ENCODE results near the gene TMIE. TPM values are rescaled to one million over a fixed set of nuclear protein-coding genes. Genes with fewer than 3 reads are reported as not detected.

TMIE gene
- total and polyA plus RNA-seq, 9 of the 15 experiments (the other 6 are each of a cell fraction or from before 2014, with no cell fraction given) = not detected

- no peak for ATAC-seq
- no peak for TF ChIP-seq ZNF445 (CRISPR knock-in tag; IDR thresholded peaks at IDR 0.05; ENCODE audit: low read depth)
- no peak for TF ChIP-seq NFYB (IDR thresholded peaks at IDR 0.05; ENCODE audit: extremely low read depth, insufficient read length)
- no peak for TF ChIP-seq ZNF384 (IDR thresholded peaks at IDR 0.05; ENCODE audit: low read depth, low read length)
- no peak for TF ChIP-seq MIER1 (IDR thresholded peaks at IDR 0.05; ENCODE audit: low read depth)
- TF ChIP-seq TRIM25 (IDR thresholded peaks at IDR 0.05; ENCODE audit: borderline replicate concordance) = no peak
- no peak for TF ChIP-seq HMG20B (CRISPR knock-in tag; IDR thresholded peaks at IDR 0.05)
- TF ChIP-seq IRF2 (CRISPR knock-in tag; IDR thresholded peaks at IDR 0.05) = no peak
- TF ChIP-seq CTCFL (IDR thresholded peaks at IDR 0.05; ENCODE audit: borderline replicate concordance, insufficient read depth, low read depth, low read length, poor library complexity, severe bottlenecking) = no peak
- no peak for TF ChIP-seq ZNF3 (CRISPR knock-in tag; IDR thresholded peaks at IDR 0.05)
- TF ChIP-seq, protein P1, sequence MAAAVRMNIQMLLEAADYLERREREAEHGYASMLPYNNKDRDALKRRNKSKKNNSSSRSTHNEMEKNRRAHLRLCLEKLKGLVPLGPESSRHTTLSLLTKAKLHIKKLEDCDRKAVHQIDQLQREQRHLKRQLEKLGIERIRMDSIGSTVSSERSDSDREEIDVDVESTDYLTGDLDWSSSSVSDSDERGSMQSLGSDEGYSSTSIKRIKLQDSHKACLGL (CRISPR knock-in tag; IDR thresholded peaks at IDR 0.05; ENCODE audit: borderline replicate concordance, poor library complexity, severe bottlenecking) = no peak
- TF ChIP-seq ZNF609 (CRISPR knock-in tag; IDR thresholded peaks at IDR 0.05; ENCODE audit: borderline replicate concordance) = no peak
- TF ChIP-seq, protein P2, sequence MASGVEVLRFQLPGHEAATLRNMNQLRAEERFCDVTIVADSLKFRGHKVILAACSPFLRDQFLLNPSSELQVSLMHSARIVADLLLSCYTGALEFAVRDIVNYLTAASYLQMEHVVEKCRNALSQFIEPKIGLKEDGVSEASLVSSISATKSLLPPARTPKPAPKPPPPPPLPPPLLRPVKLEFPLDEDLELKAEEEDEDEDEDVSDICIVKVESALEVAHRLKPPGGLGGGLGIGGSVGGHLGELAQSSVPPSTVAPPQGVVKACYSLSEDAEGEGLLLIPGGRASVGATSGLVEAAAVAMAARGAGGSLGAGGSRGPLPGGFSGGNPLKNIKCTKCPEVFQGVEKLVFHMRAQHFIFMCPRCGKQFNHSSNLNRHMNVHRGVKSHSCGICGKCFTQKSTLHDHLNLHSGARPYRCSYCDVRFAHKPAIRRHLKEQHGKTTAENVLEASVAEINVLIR (CRISPR knock-in tag; IDR thresholded peaks at IDR 0.05) = no peak
Observed at GRCh38 chr3:46737329-46737731, 36.1 kb downstream of the TMIE start.

More at GRCh38 chr3:46737329-46737731, 36.1 kb downstream of the TMIE start:
- Histone ChIP-seq H3K9ac (ENCODE audit: insufficient read depth in 1 of 2, low read depth in 2 of 2, low read length in 2 of 2) (no peak overlapping the region), H3K27ac (ENCODE audit: extremely low read depth, low read depth, low read length) (no peak overlapping the region), H3K4me2 (ENCODE audit: insufficient read depth, low read length) (no peak overlapping the region), H3K9me3 (replicated peaks; ENCODE audit: control insufficient read depth, insufficient read depth, low read depth, low read length) (no peaks in the 10 kb centered on the region), H2AFZ (ENCODE audit: low read depth, low read length) (no peak overlapping the region), H3K27me3 (ENCODE audit: control insufficient read depth in 2 of 2, insufficient read depth in 2 of 2, low read length in 2 of 2) (peaks cover 8 to 48% of the 10 kb centered on the region in 2 experiments), H3K4me1 (replicated peaks in 1 of 2; ENCODE audit: control insufficient read depth in 2 of 2, insufficient read depth in 2 of 2, low read length in 2 of 2) (no peaks in the 10 kb centered on the region), H4K20me1 (replicated peaks; ENCODE audit: control insufficient read depth, insufficient read depth, low read length) (peaks cover 6% of the 10 kb centered on the region; the same call in 1 of the 2 replicates), H3K79me2 (ENCODE audit: control insufficient read depth, insufficient read depth, low read length) (no peaks in the 10 kb centered on the region), H3K4me3 (no peak overlapping the region), H3K9me1 (ENCODE audit: control insufficient read depth, insufficient read depth, low read length) (no peaks in the 10 kb centered on the region), H3K36me3 (ENCODE audit: control insufficient read depth, insufficient read depth, low read length) (no peaks in the 10 kb centered on the region)
- no peak for FAIRE-seq
- 1% methylated on average over 4 of the region's 4 CpGs for WGBS (ENCODE audit: insufficient coverage, low coverage, missing lambda C conversion rate)
- BruUV-seq (replicated peaks) = no TSS peak
- CTCF ChIA-PET (ENCODE audit: low intra/inter-chr PET ratio) = no interaction called here
- intact Hi-C loops (cut with micrococcal nuclease) = no loop called here
- POLR2A ChIA-PET = interaction anchor here (0.6 to 1.4 kb wide), 3 partner anchors 9 to 288 kb away, joined by 3 to 6 read pairs (median 5); no protein-coding TSS in a partner anchor
- in situ Hi-C loops (cut with MboI) = no loop called here
- no peak for DNase-seq (ENCODE audit: extremely low read depth in 1 of 4, low spot score in 3 of 4)

Measured in K562 (cell line).